Keratinocyte (primary cell): Measurements from ENCODE around the gene LMNTD1. TPM values are rescaled to one million over a fixed set of nuclear protein-coding genes. Genes with fewer than 3 reads are reported as not detected.

Source experiments
- DNase-seq: peaks from one replicate; pipeline ENCODE4 v3.0.0-alpha.2; 2011; ENCODE audit warnings: low read depth, missing footprints, low spot score
- FAIRE-seq: peaks from 2 replicates; lab custom pipeline; 2011; peaks lifted over from hg19 to GRCh38; lab: Jason Lieb, UNC
- H2AFZ ChIP-seq: 2 replicates; pipeline ENCODE4 v1.6.0; 2012; ENCODE audit warnings: low read length, control low read depth, inconsistent platforms; ENCODE audit not compliant: control insufficient read depth
- H3K27ac ChIP-seq: 2 replicates; pipeline ENCODE4 v1.5.1; 2011; ENCODE audit warnings: low read length; ENCODE audit not compliant: control insufficient read depth, insufficient read depth
- H3K27me3 ChIP-seq: 3 replicates; pipeline ENCODE4 v1.6.0; 2011; ENCODE audit warnings: low read length; ENCODE audit not compliant: control insufficient read depth, insufficient read depth; ENCODE audit errors: extremely low read depth
- H3K36me3 ChIP-seq, 2 experiments: 2 replicates in 1 of 2; 3 replicates in 1 of 2; pipeline ENCODE4 v1.5.1; 2011; ENCODE audit warnings: low read length in 2 of 2, mild to moderate bottlenecking in 1 of 2; ENCODE audit not compliant: control insufficient read depth in 2 of 2, insufficient read depth in 2 of 2; ENCODE audit errors: extremely low read depth in 1 of 2
- H3K4me1 ChIP-seq: 3 replicates; pipeline ENCODE4 v1.5.1; 2011; ENCODE audit warnings: low read length; ENCODE audit not compliant: control insufficient read depth, insufficient read depth; ENCODE audit errors: extremely low read depth
- H3K4me2 ChIP-seq: 3 replicates; pipeline ENCODE4 v1.6.0; 2011; ENCODE audit warnings: low read depth, low read length; ENCODE audit not compliant: control insufficient read depth, insufficient read depth; ENCODE audit errors: extremely low read depth
- H3K4me3 ChIP-seq, 3 experiments: fragments of 200-600 bp in 1 of 3; sonication (generic) in 1 of 3; 2 replicates in 2 of 3; 3 replicates in 1 of 3; pipeline ENCODE4 v1.5.1; 2011 to 2016; ENCODE audit warnings: low read length in 3 of 3, mild to moderate bottlenecking in 3 of 3, control low read depth in 2 of 3, inconsistent platforms in 1 of 3, low read depth in 1 of 3, mixed read lengths in 1 of 3, mixed run types in 1 of 3, moderate library complexity in 1 of 3; ENCODE audit not compliant: control insufficient read depth in 2 of 3, insufficient read depth in 2 of 3; ENCODE audit errors: extremely low read depth in 1 of 3
- H3K79me2 ChIP-seq: 2 replicates; pipeline ENCODE4 v1.6.0; 2012; ENCODE audit warnings: low read length; ENCODE audit not compliant: control insufficient read depth, insufficient read depth
- H3K9ac ChIP-seq: 3 replicates; pipeline ENCODE4 v1.6.0; 2011; ENCODE audit warnings: low read length; ENCODE audit not compliant: control insufficient read depth, insufficient read depth; ENCODE audit errors: extremely low read depth
- H3K9me1 ChIP-seq: 3 replicates; pipeline ENCODE4 v1.6.0; 2011; ENCODE audit warnings: low read length; ENCODE audit not compliant: control insufficient read depth, insufficient read depth; ENCODE audit errors: extremely low read depth
- H3K9me3 ChIP-seq: 2 replicates; pipeline ENCODE4 v1.5.1; 2012; ENCODE audit warnings: low read depth, low read length; ENCODE audit not compliant: control insufficient read depth
- H4K20me1 ChIP-seq: 3 replicates; pipeline ENCODE4 v1.6.0; 2011; ENCODE audit warnings: low read length; ENCODE audit not compliant: control insufficient read depth, insufficient read depth; ENCODE audit errors: extremely low read depth
- EZH2 ChIP-seq: IDR thresholded peaks from one replicate; pipeline ENCODE4 v1.6.1; 2012; ENCODE audit warnings: inconsistent platforms, mild to moderate bottlenecking, low read length, moderate library complexity
- dilution Hi-C: fragments of 300-500 bp; cut with MboI; formaldehyde crosslinking; loops from one replicate; pipeline ENCODE4 v1.7.0; 2020; ENCODE audit warnings: low sequenced_read_pairs; ENCODE audit not compliant: extremely low pct_ligation_motif_present
- polyA plus RNA-seq, 5 experiments: library from polyadenylated mRNA; depleted of rRNA in 3 of 5; stranded (reverse) in 3 of 5; stranded (forward) in 1 of 5; unstranded in 1 of 5; fragments of >200 nt; gene quantifications; 1 replicate in 1 of 5; 2 replicates in 3 of 5; 3 replicates in 1 of 5; pipeline versions ENCODE4 v1.2.1 to v1.2.3, GENCODE V29; 2011 to 2012; ENCODE audit warnings: missing spikeins in 2 of 5, low read depth in 1 of 5, low replicate concordance in 1 of 5
- TF ChIP-seq, protein P1 (sequence below), 3 experiments: IDR thresholded peaks in 1 of 3; conservative IDR thresholded peaks in 1 of 3; optimal IDR thresholded peaks in 1 of 3; 2 replicates in 2 of 3; 3 replicates in 1 of 3; pipeline versions ENCODE3 to v1.5.1; 2011; ENCODE audit warnings: low read length in 3 of 3, mild to moderate bottlenecking in 3 of 3, moderate library complexity in 2 of 3, control low read depth in 1 of 3, inconsistent platforms in 1 of 3; ENCODE audit not compliant: insufficient read depth in 2 of 3; ENCODE audit errors: extremely low read depth in 1 of 3

The LMNTD1 gene
- polyA plus RNA-seq, 1 donor (not counting 4 experiments of a cell fraction or from before 2014, with no cell fraction given): 0.42 TPM

DNA sequence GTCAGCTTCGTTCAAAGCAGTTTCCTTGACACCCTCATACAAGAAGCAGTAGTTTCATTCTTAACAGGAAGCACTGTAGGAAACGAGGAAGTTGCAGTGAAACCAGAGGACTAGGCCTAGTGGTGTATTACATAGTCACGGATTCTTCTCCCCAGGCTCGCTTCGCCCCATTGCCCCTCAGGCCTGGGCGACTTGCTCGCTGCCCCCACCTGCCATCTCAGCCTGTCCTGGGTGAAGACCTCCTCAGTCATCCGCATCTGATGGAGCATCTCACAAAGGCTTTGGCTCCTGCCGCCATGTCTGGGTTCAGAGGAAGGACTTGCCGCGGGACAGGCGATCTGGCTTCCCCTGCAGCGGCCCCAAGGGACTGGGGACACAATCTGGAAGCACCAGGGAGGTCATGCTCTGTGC lies 93.5 kb downstream of the LMNTD1 start:
- no peak for FAIRE-seq
- Histone ChIP-seq H3K9me1 (no peaks in the 10 kb centered on the region), H4K20me1 (no peaks in the 10 kb centered on the region), H3K4me3 (no peak overlapping the region), H3K27ac (no peak overlapping the region), H3K27me3 (no peaks in the 10 kb centered on the region), H3K4me1 (peaks cover 14% of the 10 kb centered on the region), H3K4me2 (no peak overlapping the region), H3K79me2 (no peaks in the 10 kb centered on the region), H3K36me3 (no peaks in the 10 kb centered on the region), H2AFZ (no peak overlapping the region), H3K9ac (no peak overlapping the region), H3K9me3 (no peaks in the 10 kb centered on the region)
- TF ChIP-seq, protein P1, sequence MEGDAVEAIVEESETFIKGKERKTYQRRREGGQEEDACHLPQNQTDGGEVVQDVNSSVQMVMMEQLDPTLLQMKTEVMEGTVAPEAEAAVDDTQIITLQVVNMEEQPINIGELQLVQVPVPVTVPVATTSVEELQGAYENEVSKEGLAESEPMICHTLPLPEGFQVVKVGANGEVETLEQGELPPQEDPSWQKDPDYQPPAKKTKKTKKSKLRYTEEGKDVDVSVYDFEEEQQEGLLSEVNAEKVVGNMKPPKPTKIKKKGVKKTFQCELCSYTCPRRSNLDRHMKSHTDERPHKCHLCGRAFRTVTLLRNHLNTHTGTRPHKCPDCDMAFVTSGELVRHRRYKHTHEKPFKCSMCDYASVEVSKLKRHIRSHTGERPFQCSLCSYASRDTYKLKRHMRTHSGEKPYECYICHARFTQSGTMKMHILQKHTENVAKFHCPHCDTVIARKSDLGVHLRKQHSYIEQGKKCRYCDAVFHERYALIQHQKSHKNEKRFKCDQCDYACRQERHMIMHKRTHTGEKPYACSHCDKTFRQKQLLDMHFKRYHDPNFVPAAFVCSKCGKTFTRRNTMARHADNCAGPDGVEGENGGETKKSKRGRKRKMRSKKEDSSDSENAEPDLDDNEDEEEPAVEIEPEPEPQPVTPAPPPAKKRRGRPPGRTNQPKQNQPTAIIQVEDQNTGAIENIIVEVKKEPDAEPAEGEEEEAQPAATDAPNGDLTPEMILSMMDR (optimal IDR thresholded peaks at IDR 0.05 in 1 of 3, IDR thresholded peaks at IDR 0.05 in 1 of 3, conservative IDR thresholded peaks at IDR 0.05 in 1 of 3; ENCODE audit: extremely low read depth in 1 of 3, insufficient read depth in 2 of 3, low read length in 3 of 3): no peak
- TF ChIP-seq EZH2: no peak
- DNase-seq: no peak
- dilution Hi-C loops: no loop called here

GRCh38 chr12:25458047-25458552 lies 95.0 kb downstream of the LMNTD1 start:
- peaks cover 14% of the 10 kb centered on the region for H3K4me1 ChIP-seq
- no peaks in the 10 kb centered on the region for H3K27me3 ChIP-seq
- FAIRE-seq (peak; percentile 99), DNase-seq (peak; percentile 78)
- no peaks in the 10 kb centered on the region for H3K9me3 ChIP-seq
- no peaks in the 10 kb centered on the region for H3K36me3 ChIP-seq
- H3K9ac ChIP-seq: no peak overlapping the region
- TF ChIP-seq, protein P1 (optimal IDR thresholded peaks at IDR 0.05 in 1 of 3, IDR thresholded peaks at IDR 0.05 in 1 of 3, conservative IDR thresholded peaks at IDR 0.05 in 1 of 3; ENCODE audit: extremely low read depth in 1 of 3, insufficient read depth in 2 of 3, low read length in 3 of 3): no peak
- no peak for TF ChIP-seq EZH2
- dilution Hi-C loops: no loop called here
- no peaks in the 10 kb centered on the region for H4K20me1 ChIP-seq
- peak overlapping the region; percentile 39 for H2AFZ ChIP-seq
- H3K27ac ChIP-seq: peak overlapping the region; percentile 48
- no peaks in the 10 kb centered on the region for H3K79me2 ChIP-seq
- H3K4me2 ChIP-seq: peak overlapping the region; percentile 65
- H3K9me1 ChIP-seq: no peaks in the 10 kb centered on the region
- peak overlapping the region in 2 of 3 experiments; percentile 12 to 50 for H3K4me3 ChIP-seq
